Activated CD4-positive, alpha-beta T cell treated with anti-CD3 and anti-CD28 coated beads for 48 hours (primary cell): Measurements from ENCODE around the gene WWOX.
A peak's percentile ranks its signal among the peaks of the same experiment; 100 is the strongest.
"Not testable (repeated sequence)": the region's sequence is repeated elsewhere in the genome, so short reads cannot be mapped to it uniquely, and the experiment has no call there.

Experiments used
- DNase-seq: peaks from one replicate; pipeline ENCODE4 v3.0.0-alpha.2; 2020

The WWOX gene

DNA sequence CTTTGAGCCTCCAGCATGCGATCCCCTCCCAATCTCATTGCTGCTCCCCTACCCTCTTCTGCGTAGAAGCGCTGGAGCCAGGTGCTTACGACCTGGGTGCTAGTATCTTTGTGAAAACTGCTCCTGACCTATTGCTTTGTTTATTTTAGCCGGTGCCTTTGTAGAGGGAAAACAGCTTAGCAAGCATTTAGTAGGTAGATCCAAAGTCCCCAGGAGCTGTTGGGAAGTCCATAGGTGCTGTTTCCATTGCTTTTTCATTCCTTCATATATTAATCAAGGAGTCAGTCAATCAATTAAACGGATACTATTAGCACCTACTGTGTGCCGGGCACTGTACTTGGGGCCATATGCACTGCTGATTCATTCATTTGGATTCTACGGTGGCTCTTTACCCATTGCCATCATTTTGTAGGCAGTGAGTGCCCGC, 497.6 kb downstream of the WWOX start:
- DNase-seq: no peak

DNA sequence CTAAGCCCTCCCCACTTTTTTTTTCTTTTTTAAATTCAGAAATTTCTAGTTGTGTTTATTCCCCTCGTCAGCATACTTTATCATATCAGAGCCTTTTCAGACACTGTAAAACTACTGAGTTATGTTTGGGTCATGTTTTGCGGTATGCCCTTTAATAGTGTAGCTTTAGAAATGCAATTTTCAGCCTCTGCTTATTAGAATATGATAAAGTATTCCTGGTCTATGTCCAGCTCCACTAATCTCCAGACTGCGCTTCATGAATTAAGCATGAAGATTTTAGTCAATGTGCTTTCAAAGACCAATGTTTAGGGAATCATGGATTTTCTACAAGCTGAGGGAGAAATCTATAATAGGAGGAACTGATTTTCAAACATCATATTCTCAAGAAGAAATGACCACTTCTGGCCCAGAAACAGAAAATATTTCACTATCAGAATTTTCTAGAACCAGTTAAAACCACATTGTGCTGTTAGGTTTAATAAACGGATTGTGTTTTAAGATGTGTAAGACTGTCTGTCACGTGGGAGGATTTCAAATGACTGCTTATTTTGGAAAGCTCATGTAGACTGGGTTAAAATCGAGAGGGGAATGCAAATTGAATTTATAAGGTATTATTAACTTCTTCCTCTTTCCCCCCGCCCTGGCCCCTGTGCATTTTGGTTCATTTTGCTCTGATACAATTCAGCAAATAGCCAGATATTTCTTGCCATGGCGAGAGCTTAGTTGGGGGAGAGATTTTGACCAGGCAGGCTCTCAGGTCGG, 498.5 kb downstream of the WWOX start:
- no peak for DNase-seq

DNA sequence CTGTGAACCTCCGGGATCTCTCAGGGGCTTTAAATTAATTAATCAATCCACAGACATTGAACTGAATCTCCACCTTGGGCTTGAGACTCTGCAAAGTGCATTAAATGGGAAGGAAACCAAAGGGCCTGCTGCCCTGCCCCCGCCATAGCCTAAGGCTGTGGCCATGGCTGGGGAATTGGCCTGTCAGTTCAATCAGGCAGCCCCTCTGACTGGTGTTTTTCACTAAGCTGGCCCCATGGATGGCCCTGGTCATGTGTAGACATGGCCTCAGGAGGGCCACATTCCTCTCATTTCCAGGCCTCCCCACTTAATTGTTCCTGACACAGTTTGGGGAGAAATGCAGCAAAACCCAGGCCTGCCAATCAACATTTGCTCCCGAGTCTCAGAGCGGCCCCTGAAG, 499.8 kb downstream of the WWOX start:
- DNase-seq: no peak

DNA sequence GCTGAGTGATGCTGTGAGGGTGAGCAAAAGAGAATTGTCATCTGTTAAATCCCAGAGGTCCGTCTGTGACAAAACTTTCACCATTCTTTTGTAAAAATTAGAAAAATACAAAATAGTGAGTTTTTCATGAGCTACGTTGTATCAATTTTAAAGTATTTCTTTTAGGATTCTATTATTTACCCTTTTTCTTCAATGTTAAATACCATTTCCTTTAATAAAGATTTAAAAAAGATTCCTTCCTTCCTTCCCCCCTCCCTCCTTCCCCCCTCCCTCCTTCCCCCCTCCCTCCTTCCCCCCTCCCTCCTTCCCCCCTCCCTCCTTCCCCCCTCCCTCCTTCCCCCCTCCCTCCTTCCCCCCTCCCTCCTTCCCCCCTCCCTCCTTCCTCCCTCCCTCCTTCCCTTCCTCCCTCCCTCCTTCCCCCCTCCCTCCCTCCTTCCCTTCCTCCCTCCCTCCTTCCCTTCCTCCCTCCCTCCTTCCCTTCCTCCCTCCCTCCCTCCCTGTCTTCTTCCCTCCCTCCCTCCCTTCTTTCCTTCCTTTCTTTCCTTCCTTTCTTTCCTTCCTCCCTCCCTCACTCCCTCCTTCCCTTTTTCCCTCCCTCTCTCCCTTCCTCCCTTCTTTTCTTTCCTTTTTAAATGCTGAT, 505.1 kb downstream of the WWOX start:
- not testable (repeated sequence) for DNase-seq

DNA sequence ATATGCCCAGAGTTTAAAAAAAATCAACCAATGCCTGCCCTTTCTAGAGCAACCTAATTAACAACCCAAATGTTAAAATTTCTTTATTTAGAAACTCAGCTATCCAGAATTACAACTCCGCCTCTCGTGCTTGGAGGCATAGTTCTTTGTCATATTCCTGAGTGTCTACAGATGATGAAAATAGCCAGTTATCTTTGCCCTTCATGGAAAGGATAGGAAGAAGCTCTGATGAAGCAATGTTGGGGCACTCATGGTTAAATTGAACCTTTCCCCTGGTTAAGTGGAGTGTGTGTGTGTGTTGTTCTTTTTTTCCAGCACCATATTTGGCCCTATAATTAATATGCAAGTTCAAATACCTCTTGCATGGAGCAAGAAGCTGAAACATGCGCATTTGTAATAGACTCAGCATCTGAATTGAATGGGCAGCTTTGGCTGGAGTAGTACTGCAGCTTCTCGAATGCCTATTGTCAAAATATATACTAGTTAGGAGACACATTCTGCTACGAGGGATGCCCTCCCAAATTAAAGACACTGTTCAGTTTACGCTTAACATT, 506.2 kb downstream of the WWOX start:
- DNase-seq: no peak

DNA sequence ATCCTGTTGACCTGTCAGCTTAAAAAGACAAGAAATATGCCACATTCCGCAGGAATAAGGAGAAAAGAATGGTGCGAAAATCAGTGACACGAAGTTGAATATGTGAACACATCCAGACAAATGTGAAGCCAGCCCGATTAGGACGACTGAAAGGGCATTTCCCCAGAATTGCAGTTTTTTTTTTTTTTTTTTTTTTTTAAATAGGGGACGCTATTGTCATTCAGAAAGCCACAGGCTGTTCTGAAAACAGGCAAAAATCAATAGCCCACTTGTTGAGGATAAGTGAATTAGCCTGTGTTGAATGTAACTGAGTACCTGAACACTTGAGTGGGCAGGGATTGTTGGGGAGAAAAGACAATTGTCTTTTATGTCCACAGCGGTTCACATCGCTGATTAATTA, 507.1 kb downstream of the WWOX start:
- DNase-seq: no peak

DNA sequence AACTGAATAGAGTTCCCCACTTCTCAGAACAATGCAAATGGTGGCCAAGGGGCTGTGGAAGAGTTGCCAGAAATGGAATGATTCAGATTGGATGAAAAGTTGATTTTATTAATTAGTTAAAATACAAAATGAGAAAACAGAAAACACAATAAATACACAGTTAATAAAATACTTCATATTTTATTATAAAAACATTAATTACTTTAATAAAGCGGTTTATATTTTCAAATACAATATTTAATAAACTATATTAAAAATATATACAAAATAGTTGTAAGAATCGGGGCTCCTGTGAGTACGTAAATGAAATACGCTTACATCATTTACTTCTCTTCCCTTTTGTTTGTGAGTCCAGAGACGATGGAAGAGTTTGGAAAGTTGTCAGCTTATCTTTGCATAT, 507.6 kb downstream of the WWOX start:
- no peak for DNase-seq

DNA sequence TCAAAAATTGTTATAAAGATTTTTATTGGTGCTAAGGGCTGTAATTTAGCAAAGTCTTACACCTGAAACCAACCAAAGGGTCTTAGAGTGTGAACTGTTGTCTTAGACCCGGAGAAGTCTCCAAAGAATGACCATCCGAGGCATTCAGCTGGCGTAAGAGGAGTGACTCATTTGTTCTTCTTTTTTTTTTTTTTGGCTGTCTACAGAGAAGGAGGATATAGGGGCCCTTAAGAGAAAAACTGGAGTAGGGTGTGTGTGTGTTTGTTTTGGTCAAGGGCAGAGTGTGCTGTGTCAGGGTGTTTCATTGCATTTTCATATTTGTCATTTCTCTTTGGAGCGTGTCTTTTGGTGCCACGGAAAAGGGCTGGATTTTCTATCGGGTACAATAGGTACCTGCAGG, 508.0 kb downstream of the WWOX start:
- no peak for DNase-seq

DNA sequence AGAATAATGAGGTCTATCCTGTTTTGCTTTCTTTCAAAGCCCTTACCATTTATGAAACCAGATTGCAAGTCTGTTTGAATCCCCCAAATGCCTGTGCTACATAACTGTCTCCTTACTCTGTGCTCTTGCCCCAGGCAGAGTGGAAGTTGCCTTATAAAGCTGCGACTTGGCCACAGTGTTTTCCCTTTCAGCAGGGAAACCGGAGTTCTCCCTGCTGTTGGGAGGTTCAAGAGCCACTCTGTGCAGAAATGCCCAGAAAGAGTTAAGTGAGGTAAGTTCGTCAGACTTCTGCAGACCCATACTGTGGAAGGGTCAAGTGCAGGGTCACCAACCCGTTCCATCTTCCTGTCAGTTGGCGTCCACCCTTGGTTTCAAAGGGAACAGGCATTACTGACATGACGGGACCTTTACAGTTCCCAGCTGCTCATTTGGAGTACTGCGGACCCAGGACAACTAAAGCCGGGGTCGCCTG, 508.9 kb downstream of the WWOX start:
- DNase-seq: no peak

DNA sequence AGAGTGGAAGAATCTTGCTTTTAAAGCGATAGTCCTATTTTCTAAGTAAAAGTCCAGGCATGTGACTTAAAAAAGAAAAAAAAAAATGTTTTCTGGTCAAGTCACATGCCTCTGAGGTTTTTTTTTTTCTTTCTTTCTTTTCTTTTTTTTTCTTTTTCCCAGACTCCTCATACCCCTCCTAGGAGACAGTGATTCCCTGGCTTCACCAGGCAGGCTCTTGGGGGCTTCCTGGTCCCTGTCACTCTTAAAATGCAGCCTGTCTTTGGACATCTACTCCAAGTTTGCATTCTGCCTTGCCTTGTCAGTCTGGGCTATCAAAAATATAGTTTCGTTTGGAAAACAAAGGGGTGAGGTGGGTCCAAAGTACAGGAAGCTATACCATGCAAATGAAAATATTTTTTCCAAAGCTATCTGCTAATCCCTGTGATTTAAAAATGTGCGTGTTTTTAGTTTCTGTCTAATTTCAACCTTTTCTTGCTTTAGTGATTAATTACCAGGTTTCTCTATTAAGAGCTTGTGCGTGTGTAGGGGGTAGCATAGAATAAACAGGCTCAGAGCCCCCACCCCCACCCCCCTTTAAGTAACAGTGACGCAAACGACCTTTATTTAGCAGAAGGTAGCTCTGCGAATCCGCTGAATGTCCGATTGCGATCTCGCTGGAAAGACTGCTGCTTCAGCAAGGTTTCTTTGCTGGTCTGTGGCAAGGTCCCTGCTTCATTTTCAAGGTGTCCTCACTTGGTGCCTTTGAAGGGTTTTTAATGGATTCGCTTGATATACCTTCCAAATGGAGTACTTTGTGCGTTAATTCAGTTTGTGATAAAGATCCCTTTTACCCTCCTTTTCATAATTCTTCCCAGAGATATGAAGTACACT, 510.2 kb downstream of the WWOX start:
- DNase-seq: no peak

DNA sequence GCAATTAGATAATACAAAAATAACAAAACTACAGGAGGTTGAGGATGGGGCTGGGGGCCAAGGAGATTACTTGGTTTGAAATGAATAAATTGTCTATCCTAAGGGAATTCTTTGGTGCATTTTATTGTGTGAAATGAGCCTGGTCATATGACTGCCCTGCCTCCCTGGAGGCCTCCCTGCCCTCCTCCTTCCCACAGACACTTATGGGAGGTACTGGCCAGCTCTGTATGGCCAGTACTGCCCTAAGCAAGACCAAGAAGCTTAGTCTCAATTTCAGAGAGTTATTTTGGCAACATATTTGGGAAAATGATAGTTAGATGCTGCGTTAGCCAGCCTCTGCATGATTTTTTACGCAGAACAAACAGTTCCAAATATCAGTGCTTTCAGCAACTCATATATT, 511.9 kb downstream of the WWOX start:
- DNase-seq: no peak

DNA sequence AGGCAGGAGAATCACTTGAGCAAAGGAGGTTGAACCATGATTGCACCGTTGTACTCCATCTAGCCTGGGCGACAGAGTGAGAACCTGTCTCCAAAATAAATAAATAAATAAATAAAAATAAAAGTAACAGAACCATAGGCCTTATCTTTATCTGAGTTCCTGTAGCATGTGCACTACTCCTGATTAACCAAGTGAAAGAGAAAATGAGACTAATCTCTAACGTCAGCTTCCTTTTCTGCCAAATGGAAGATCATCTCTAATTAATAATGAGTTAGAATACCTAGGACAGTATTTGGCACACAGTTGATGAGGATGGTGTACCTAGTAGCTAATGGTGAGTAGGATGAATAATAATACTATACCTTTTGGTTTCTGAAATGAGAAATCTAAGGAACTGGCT, 520.4 kb downstream of the WWOX start:
- DNase-seq: no peak

DNA sequence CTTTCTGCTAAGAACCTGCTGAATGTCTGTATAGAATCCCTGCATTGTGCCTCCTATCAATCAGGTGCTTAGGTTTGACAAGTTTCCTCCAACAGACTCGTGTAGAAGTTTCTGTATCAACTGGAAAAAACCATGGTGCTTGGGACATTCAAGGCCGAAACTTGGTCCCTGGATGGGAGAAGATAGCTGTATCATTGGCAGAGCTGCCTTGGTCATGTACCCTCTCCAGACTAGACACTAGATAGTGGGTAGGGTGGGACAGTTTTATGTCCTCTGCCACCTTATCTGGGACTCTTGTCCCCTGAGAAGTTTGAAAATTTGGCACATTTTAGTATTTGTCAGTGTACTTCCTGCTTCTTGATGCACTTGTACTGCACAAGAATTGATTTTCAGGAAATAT, 520.8 kb downstream of the WWOX start:
- no peak for DNase-seq

DNA sequence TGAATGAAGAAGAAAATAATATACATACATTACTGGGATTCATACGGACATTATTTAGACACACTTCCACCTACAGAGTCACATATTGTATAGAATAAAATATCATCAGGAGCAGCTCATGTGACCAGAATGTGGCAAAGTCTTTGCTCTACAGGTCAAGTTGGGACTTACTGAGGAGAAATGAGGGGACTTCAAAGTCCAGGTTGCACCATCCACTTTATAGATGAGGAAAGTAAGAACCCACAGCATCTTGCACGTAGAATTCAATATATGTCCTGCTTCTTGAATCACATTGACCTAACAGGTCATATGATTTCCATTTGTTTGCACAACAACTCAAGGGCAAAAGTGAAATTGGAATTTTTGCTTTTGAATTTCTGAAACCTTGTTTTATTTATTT, 524.3 kb downstream of the WWOX start:
- DNase-seq: no peak

DNA sequence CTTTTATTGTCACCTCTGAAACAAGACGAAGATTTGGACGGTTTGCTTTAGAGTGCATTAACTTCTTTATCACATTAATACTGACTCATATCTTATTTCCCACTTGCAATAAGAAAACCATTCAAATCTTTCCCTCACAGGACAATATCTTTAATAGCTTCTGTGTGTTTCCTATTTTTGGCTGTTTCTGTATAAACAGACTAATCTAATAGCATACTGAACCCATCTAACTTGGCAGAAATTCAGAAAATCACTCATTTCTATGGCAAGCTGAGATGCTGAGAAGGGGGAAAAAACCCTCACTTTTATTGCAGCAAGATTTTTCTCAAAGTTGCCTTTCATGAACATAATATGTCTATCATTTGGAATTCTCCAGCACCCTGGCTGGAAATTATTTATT, 524.9 kb downstream of the WWOX start:
- no peak for DNase-seq

DNA sequence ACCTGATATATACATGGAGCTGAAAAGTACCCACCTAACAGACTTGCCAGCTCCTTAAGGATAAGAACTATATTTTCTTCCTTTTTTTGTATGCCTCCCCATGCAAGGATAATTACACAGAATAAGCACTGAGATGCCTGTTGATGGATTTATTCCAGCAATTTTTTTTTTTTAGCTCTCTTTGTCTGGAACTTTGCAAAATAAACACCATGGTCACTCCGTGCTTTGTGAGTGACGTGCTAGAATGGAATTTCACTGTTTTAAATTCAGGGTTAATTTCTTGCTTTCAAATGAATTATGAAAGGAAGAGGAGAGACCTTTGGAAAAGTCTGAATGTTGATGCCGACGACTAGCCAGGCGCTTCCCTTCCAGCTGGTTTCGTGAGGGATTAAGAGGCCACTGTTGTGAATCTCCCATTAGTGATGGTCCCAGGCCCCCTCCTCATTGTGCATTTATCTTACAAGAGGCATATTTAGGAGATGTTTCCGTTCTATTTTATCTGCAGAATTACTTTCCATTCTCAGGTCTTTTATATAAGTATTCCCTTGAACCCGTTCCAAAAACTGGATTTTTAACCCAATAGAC, 529.1 kb downstream of the WWOX start:
- no peak for DNase-seq

DNA sequence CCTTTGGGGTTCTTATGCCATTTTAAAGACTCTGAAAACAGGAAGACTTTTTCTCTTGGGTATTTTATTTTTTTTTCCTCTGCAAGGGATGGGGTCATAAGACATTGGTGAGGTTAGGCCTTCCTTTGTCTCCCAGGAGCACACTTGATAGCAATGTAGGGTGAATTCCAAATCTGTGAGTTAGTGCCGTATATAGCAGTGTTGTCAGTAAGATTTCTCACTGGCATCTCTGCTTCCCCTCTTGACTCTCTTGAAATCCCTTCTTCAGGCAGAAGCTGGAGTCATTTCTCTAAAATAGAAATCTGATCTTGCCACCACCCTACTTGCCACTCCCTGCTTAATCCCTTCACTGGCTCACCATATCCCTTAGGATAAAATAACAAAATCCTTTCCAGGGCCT, 529.7 kb downstream of the WWOX start:
- no peak for DNase-seq

DNA sequence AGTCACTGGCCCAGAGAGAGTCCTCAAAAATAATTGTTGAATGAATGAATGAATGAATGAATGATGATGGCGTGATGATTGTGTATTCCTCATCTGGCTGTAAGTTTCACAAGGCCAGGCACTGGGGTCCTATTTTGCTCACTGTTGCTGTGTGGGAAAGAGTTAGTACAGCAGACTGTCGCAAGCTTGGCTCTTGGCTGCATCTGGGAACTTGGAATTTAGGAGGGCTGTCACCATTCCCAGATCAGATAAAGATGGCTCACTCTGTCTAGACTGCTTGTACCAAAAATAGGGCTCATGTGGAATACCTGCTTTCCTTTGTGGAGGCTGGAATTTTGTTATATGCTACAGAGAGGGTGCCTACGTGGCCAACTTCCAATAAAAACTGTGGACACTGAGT, 530.6 kb downstream of the WWOX start:
- DNase-seq: no peak

DNA sequence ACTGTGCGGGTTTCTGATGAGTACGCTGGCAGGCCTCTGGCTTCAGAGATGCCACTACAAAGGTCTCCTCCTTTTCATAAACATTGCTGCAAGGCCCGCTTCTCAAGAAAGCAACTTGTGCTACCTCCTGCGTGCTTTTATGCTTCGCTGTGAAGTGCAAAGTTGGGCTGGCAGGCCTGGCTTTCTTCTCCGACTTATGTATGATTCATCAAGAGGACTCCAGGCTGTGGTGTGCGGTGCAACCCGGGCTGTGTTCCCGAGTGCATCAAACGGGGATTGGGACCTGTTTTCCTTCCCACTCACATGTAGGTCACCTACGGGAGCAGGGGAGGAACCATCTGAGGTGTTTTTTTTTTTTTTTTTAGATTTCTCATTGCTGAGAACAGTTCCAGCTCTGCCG, 534.1 kb downstream of the WWOX start:
- DNase-seq: no peak

DNA sequence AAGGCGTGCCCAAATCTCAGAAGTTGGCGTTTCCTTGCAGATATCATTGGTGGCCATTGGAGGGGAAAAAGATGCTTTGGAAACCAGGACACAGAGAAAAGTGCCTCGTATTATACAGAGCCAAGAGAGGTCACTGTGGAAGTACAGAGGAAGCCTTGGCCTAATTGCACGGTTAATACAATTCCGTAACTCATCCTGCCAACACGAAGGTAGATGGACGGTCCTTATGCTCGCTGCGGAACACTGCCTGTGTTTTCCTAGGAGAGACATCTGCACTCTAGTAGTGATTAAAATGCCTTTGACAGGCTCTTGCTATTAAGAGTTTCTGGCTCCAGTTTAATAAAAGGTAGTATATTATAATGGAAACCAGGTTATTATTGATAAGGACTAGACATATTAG, 536.4 kb downstream of the WWOX start:
- DNase-seq: no peak

DNA sequence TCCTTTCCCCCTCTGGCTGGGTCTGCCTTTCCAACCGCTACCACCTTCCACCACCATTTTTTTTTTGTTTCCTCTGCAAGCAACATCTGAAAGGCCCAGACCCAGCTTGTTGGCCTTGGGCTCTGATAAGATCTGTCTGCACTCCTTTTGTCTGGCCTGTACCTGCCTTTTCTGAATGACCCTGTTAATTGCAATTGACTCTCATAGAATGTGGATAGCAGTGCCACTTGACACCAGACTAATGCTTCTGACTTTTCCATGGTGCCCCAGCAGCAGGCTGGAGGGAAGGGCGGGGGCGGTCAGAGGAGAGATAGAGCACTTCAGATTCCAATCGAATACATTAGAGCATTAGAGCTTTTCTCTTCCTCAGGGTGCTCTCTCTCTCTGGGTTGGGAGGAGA, 538.9 kb downstream of the WWOX start:
- no peak for DNase-seq

DNA sequence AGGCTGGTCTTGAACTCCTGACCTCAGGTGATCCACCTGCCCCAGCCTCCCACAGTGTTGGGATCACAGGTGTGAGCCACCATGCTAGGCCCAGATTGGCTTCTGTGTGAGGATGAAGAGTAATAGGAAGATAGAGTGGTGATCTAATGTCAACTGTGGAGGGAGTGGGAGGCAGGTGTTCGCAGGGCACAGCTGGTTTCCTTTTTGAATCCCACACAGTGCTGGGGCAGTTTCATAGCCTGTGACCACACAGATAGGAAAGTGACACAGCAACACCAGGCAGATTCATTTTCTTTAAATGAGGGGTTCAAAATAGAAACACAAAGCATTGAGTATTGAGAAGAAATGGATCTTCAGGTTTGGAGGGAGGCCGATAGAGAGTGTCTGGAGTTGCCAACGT, 540.3 kb downstream of the WWOX start:
- peak; percentile 31 for DNase-seq

DNA sequence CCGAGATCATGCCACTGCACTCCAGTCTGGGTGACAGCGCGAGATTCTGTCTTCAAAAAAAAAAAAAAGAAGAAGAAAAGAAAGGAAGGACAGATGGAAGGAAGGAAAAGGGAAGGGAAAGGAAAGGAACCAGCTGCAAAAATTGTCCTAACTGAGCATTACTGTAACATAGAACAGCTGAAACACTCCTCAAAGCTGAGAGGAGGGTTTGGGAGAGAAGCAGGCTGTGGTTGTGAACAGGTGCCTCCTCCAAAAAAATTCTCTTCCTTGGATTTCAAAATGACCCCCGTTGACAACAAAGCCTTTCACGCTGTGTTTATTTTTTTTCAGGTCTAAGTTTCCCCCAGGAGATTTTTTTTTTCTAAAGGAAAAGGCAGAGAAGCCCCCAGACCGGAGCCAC, 541.4 kb downstream of the WWOX start:
- DNase-seq: no peak
